ENCODE results near the gene USP6NL. TPM values are rescaled to one million over a fixed set of nuclear protein-coding genes. Genes with fewer than 3 reads are reported as not detected.

Gene USP6NL
- total and polyA plus RNA-seq, 9 of the 15 experiments (the other 6 are each of a cell fraction or from before 2014, with no cell fraction given): 3.2 to 26.6 (median 19.8) TPM

DNA sequence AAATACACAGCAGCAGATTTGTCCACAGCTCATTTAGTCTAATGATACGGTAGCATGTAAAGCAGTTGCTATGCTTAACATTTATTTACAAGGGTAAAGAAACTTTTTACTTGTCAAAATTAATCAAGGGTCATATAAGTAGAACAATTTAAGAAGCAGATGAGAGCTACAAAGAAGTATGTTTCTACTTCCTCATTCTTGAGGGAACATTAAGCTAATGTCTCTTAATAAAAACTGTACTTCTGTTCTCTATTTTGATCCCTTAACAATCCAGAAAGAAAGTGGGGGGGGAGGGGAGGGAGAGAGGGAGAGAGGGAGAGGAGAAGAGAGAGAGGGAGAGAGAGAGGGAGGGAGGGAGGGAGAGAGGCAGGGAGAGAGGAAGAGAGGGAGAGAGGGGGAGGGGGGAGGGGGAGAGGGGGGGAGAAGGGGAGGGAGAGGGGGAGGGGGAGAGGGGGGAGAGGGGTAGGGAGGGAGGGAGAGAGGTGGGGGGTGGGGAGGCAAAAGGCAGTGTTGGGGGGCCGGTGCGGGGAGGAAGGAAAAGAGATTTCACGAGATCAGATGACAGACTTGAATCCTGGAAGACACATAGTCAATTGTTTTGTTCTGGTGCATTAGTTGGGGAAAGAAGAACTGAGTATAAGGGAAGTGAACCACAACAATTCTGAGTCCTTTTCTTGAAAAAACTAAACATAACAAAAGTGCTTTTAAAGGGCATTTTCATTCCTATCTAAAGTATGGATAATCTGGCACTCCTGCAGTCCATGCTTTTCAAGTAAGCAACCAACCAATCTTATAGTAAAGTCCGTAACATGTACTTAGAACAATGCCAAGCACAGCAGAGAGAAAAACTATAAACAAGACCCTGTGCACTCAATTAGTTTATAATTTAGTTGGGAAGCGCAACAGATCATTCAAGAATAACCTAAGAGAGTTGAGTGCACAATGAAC is 128.0 kb downstream of the USP6NL start:
- CTCF ChIA-PET (ENCODE audit: low intra/inter-chr PET ratio): no interaction called here
- Histone ChIP-seq H3K4me1 (replicated peaks in 1 of 2; ENCODE audit: control insufficient read depth in 2 of 2, insufficient read depth in 2 of 2, low read length in 2 of 2) (no peaks in the 10 kb centered on the region), H4K20me1 (replicated peaks; ENCODE audit: control insufficient read depth, insufficient read depth, low read length) (no peaks in the 10 kb centered on the region), H3K9ac (ENCODE audit: insufficient read depth in 1 of 2, low read depth in 2 of 2, low read length in 2 of 2) (no peak overlapping the region), H3K79me2 (ENCODE audit: control insufficient read depth, insufficient read depth, low read length) (no peaks in the 10 kb centered on the region; the same call in 2 of the 3 replicates), H3K9me3 (replicated peaks; ENCODE audit: control insufficient read depth, insufficient read depth, low read depth, low read length) (no peaks in the 10 kb centered on the region), H2AFZ (ENCODE audit: low read depth, low read length) (no peak overlapping the region), H3K36me3 (ENCODE audit: control insufficient read depth, insufficient read depth, low read length) (peaks cover 84% of the 10 kb centered on the region), H3K4me2 (ENCODE audit: insufficient read depth, low read length) (no peak overlapping the region), H3K9me1 (ENCODE audit: control insufficient read depth, insufficient read depth, low read length) (no peaks in the 10 kb centered on the region), H3K4me3 (no peak overlapping the region), H3K27ac (ENCODE audit: extremely low read depth, low read depth, low read length) (no peak overlapping the region), H3K27me3 (ENCODE audit: control insufficient read depth in 2 of 2, insufficient read depth in 2 of 2, low read length in 2 of 2) (no peaks in the 10 kb centered on the region)
- POLR2A ChIA-PET: no interaction called here
- WGBS (ENCODE audit: insufficient coverage, low coverage, missing lambda C conversion rate): 97% methylated on average over 3 of the region's 6 CpGs
- in situ Hi-C loops (cut with MboI): no loop called here
- FAIRE-seq (no peak), DNase-seq (ENCODE audit: extremely low read depth in 1 of 4, low spot score in 3 of 4) (no peak), ATAC-seq (no peak)
- no TSS peak for BruUV-seq (replicated peaks)
- intact Hi-C loops (cut with micrococcal nuclease): no loop called here
- TF ChIP-seq, protein P1, sequence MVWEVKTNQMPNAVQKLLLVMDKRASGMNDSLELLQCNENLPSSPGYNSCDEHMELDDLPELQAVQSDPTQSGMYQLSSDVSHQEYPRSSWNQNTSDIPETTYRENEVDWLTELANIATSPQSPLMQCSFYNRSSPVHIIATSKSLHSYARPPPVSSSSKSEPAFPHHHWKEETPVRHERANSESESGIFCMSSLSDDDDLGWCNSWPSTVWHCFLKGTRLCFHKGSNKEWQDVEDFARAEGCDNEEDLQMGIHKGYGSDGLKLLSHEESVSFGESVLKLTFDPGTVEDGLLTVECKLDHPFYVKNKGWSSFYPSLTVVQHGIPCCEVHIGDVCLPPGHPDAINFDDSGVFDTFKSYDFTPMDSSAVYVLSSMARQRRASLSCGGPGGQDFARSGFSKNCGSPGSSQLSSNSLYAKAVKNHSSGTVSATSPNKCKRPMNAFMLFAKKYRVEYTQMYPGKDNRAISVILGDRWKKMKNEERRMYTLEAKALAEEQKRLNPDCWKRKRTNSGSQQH (CRISPR knock-in tag; IDR thresholded peaks at IDR 0.05): no peak
- no peak for TF ChIP-seq XRCC5 (IDR thresholded peaks at IDR 0.05; ENCODE audit: low read depth, low read length)
- no peak for TF ChIP-seq EHMT2 (IDR thresholded peaks at IDR 0.05)
- TF ChIP-seq, protein P2, sequence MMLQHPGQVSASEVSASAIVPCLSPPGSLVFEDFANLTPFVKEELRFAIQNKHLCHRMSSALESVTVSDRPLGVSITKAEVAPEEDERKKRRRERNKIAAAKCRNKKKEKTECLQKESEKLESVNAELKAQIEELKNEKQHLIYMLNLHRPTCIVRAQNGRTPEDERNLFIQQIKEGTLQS (IDR thresholded peaks at IDR 0.05): no peak
- TF ChIP-seq, protein P2 (CRISPR knock-in tag; conservative IDR thresholded peaks at IDR 0.05): no peak
- TF ChIP-seq YBX1 (IDR thresholded peaks at IDR 0.05): no peak
- TF ChIP-seq, protein P3, sequence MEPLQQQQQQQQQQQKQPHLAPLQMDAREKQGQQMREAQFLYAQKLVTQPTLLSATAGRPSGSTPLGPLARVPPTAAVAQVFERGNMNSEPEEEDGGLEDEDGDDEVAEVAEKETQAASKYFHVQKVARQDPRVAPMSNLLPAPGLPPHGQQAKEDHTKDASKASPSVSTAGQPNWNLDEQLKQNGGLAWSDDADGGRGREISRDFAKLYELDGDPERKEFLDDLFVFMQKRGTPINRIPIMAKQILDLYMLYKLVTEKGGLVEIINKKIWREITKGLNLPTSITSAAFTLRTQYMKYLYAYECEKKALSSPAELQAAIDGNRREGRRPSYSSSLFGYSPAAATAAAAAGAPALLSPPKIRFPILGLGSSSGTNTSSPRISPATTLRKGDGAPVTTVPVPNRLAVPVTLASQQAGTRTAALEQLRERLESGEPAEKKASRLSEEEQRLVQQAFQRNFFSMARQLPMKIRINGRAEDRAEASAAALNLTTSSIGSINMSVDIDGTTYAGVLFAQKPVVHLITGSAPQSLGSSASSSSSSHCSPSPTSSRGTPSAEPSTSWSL (CRISPR knock-in tag; IDR thresholded peaks at IDR 0.05; ENCODE audit: borderline replicate concordance): no peak
- TF ChIP-seq HNRNPK (IDR thresholded peaks at IDR 0.05; ENCODE audit: low read depth, low read length, poor library complexity, severe bottlenecking): peak; percentile 78
- TF ChIP-seq, protein P4, sequence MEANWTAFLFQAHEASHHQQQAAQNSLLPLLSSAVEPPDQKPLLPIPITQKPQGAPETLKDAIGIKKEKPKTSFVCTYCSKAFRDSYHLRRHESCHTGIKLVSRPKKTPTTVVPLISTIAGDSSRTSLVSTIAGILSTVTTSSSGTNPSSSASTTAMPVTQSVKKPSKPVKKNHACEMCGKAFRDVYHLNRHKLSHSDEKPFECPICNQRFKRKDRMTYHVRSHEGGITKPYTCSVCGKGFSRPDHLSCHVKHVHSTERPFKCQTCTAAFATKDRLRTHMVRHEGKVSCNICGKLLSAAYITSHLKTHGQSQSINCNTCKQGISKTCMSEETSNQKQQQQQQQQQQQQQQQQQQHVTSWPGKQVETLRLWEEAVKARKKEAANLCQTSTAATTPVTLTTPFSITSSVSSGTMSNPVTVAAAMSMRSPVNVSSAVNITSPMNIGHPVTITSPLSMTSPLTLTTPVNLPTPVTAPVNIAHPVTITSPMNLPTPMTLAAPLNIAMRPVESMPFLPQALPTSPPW (CRISPR knock-in tag; IDR thresholded peaks at IDR 0.05): peak; percentile 45; the same call in 1 of the 2 replicates
- peak; percentile 89 for TF ChIP-seq PCBP1 (IDR thresholded peaks at IDR 0.05; ENCODE audit: low read depth, low read length, poor library complexity, severe bottlenecking)
- TF ChIP-seq, protein P5, sequence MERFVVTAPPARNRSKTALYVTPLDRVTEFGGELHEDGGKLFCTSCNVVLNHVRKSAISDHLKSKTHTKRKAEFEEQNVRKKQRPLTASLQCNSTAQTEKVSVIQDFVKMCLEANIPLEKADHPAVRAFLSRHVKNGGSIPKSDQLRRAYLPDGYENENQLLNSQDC (CRISPR knock-in tag; IDR thresholded peaks at IDR 0.05): no peak
- TF ChIP-seq EP400 (IDR thresholded peaks at IDR 0.05): no peak
- TF ChIP-seq THRAP3 (IDR thresholded peaks at IDR 0.05; ENCODE audit: borderline replicate concordance): no peak
- peak; percentile 98 for TF ChIP-seq PCBP2 (IDR thresholded peaks at IDR 0.05; ENCODE audit: low read depth, low read length, poor library complexity, severe bottlenecking)
